ENCODE data around the gene OGFR. TPM values are rescaled to one million over a fixed set of nuclear protein-coding genes. Genes with fewer than 3 reads are reported as not detected.
A peak's percentile ranks its signal among the peaks of the same experiment; 100 is the strongest.
"Not testable (repeated sequence)": the region's sequence is repeated elsewhere in the genome, so short reads cannot be mapped to it uniquely, and the experiment has no call there.

OGFR gene
- total RNA-seq, 1 donor from 2014 or later, result 74.6 TPM

DNA sequence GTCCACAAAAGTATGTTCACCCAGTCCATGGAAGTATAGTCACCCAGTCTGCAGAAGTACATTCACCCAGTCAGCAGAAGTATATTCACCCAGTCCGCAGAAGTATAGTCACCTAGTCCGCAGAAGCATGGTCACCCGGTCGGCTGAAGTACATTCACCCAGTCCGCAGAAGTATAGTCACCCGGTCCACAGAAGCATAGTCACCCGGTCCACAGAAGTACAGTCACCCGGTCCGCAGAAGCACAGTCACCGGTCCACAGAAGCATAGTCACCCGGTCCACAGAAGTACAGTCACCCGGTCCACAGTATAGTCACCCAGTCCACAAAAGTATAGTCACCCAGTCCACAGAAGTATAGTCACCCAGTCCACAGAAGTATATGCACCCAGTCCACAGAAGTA, 48.2 kb downstream of the OGFR start:
- H3K27ac Mint-ChIP-seq, result no peak overlapping the region
- TF ChIP-seq, protein P1, sequence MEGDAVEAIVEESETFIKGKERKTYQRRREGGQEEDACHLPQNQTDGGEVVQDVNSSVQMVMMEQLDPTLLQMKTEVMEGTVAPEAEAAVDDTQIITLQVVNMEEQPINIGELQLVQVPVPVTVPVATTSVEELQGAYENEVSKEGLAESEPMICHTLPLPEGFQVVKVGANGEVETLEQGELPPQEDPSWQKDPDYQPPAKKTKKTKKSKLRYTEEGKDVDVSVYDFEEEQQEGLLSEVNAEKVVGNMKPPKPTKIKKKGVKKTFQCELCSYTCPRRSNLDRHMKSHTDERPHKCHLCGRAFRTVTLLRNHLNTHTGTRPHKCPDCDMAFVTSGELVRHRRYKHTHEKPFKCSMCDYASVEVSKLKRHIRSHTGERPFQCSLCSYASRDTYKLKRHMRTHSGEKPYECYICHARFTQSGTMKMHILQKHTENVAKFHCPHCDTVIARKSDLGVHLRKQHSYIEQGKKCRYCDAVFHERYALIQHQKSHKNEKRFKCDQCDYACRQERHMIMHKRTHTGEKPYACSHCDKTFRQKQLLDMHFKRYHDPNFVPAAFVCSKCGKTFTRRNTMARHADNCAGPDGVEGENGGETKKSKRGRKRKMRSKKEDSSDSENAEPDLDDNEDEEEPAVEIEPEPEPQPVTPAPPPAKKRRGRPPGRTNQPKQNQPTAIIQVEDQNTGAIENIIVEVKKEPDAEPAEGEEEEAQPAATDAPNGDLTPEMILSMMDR (IDR thresholded peaks at IDR 0.05), result no peak
- ChIA-PET CTCF (no interaction called here), POLR2A (interaction anchor here (0.6 kb wide), 1 partner anchor 48 kb away, joined by 3 read pairs; the partner anchor contains the start of gene OGFR)
- H3K36me3 Mint-ChIP-seq (ENCODE audit: low read depth), result peaks cover 66% of the 10 kb centered on the region
- no peaks in the 10 kb centered on the region for H3K27me3 Mint-ChIP-seq
- ATAC-seq (ENCODE audit: low read depth) (no peak), DNase-seq (no peak)
- no peaks in the 10 kb centered on the region for H3K9me3 Mint-ChIP-seq
- peaks cover 13% of the 10 kb centered on the region for H3K4me1 Mint-ChIP-seq
- H3K4me3 Mint-ChIP-seq, result no peak overlapping the region
- intact Hi-C loops (cut with micrococcal nuclease), result no loop called here

DNA sequence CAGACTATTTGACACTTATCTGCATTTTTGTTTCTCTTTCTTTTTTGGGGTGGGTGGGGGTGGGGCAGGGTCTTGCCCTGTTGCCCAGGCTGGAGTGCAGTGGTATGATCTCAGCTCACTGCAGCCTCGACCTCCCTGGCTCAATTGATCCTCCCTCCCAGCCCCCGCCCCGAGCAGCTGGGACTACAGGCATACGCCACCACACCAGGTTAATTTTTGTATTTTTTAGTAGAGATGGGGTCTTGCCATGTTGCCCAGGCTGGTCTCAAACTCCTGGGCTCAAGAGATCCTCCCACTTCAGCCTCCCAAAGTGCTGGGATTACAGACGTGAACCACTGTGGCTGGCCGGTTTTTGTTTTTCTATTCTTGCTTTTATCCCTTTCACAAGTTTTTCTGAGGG, 48.7 kb downstream of the OGFR start:
- intact Hi-C loops (cut with micrococcal nuclease); CTCF ChIA-PET; H3K4me3 Mint-ChIP-seq; H3K27me3 Mint-ChIP-seq; H3K27ac Mint-ChIP-seq; DNase-seq; H3K9me3 Mint-ChIP-seq; ATAC-seq (ENCODE audit: low read depth): not testable (repeated sequence)
- Mint-ChIP-seq H3K36me3 (ENCODE audit: low read depth) (peaks cover 65% of the 10 kb centered on the region), H3K4me1 (peaks cover 16% of the 10 kb centered on the region)
- POLR2A ChIA-PET, result interaction anchor here (0.6 kb wide), 1 partner anchor 49 kb away, joined by 3 read pairs; the partner anchor contains the start of gene OGFR

DNA sequence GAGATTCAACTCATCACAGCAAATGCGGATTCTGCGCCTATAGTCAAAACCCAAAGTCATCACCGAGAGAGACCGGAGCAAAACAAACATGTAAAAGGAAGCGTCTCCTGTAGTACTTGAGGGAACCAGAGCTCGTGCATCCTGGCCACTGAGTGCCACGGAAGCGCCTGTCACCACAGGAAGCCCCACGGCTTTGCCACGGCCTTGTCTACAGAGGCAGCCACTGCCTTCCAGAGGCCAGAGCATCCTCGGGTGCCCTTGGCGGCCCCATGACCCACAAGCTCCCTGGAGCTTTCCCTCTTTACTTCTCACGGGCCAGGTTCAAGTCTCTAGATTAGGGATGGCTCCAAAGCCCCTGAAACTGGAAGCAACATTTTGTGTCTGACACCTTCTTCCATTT, 49.5 kb downstream of the OGFR start:
- TF ChIP-seq, protein P1 (IDR thresholded peaks at IDR 0.05), result no peak
- Mint-ChIP-seq H3K36me3 (ENCODE audit: low read depth) (peaks cover 68% of the 10 kb centered on the region), H3K27me3 (no peaks in the 10 kb centered on the region), H3K9me3 (no peaks in the 10 kb centered on the region), H3K27ac (no peak overlapping the region), H3K4me3 (no peak overlapping the region), H3K4me1 (peaks cover 19% of the 10 kb centered on the region)
- no peak for DNase-seq
- intact Hi-C loops (cut with micrococcal nuclease), result no loop called here
- no peak for ATAC-seq (ENCODE audit: low read depth)
- CTCF ChIA-PET, result no interaction called here
- POLR2A ChIA-PET, result interaction anchor here (0.8 kb wide), 1 partner anchor 14 kb away, joined by 3 read pairs; no protein-coding TSS in a partner anchor

DNA sequence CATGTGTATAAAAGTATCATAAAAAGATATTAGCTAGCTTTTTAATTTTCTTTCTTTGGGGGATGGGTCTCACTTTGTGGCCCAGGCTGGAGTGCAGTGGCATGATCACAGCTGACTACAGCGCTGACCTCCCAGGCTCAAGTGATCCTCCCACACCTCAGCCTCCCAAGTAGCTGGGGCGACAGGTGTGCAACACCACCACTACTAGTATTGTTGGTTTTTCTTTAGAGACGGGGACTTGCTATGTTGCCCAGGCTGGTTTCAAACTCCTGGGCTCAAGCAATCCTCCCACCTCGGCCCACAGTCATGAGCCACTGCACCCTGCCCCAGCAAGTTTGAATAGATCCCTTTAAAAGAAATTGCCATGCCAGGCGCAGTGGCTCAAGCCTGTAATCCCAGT, 50.5 kb downstream of the OGFR start:
- Mint-ChIP-seq H3K4me3 (no peak overlapping the region), H3K27me3 (no peaks in the 10 kb centered on the region), H3K36me3 (ENCODE audit: low read depth) (peaks cover 69% of the 10 kb centered on the region), H3K27ac (no peak overlapping the region), H3K9me3 (no peaks in the 10 kb centered on the region), H3K4me1 (peaks cover 29% of the 10 kb centered on the region)
- intact Hi-C loops (cut with micrococcal nuclease), result no loop called here
- ChIA-PET POLR2A (no interaction called here), CTCF (no interaction called here)
- ATAC-seq (ENCODE audit: low read depth) (no peak), DNase-seq (no peak)
- TF ChIP-seq, protein P1 (IDR thresholded peaks at IDR 0.05), result no peak

DNA sequence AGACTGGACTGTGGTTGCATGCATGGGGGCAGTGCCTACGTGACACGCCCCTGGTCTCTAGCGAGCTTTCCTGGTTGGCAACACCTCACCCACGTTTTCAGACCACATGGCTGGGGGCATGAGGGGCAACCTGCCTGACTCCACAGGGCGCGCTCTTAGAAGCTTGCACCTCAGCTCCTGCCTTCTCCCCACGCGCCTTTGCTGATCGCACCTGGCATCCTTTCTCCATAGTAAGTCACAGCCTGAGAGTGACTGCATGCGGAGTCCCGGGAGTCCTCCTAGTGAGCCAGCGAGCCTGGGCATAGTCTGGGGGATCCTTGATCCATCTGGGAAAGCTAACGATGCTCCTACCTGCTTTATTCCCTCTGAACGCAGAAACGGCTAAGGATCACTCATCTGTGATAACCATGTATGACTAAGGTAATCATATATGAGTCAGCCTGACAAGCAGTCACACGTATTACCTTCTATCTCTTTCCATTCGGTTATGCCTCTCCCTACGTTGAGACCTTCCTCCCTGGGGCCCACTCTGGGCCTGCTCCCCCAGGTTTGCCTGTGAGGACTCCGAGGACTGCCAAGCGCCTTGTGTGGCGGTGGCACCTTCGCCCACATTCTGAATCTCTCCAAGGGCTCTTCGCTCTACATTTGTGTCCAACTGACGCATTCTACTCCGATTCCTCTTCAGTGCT, 52.4 kb downstream of the OGFR start:
- CTCF ChIA-PET, result no interaction called here
- H3K4me3 Mint-ChIP-seq, result no peak overlapping the region
- intact Hi-C loops (cut with micrococcal nuclease), result no loop called here
- H3K4me1 Mint-ChIP-seq, result peaks cover 36% of the 10 kb centered on the region
- TF ChIP-seq, protein P1 (IDR thresholded peaks at IDR 0.05), result no peak
- no peaks in the 10 kb centered on the region for H3K27me3 Mint-ChIP-seq
- DNase-seq, result no peak
- H3K9me3 Mint-ChIP-seq, result no peaks in the 10 kb centered on the region
- peak overlapping the region; percentile 37 for H3K27ac Mint-ChIP-seq
- no peak for ATAC-seq (ENCODE audit: low read depth)
- POLR2A ChIA-PET, result interaction anchor here (0.6 to 1.1 kb wide), 2 partner anchors 11 to 854 kb away, joined by 3 read pairs; no protein-coding TSS in a partner anchor
- H3K36me3 Mint-ChIP-seq (ENCODE audit: low read depth), result peaks cover 58% of the 10 kb centered on the region

All from activated B cell treated with CpG ODN at 0.5 μM for 24 hours (primary cell).